ENCODE data around the gene RWDD1.

- TF ChIP-seq CTCF (conservative IDR thresholded peaks at IDR 0.05; ENCODE audit: low read depth, low read length) (no peak), EZH2phosphoT487 (IDR thresholded peaks at IDR 0.05; ENCODE audit: borderline replicate concordance, low read length) (no peak), EZH2 (IDR thresholded peaks at IDR 0.05; ENCODE audit: low read length, unreplicated experiment) (no peak)
These were observed 23.9 kb downstream of the RWDD1 start for GRCh38 chr6:116595247-116595646.

All from PC-3 (cell line).